MM.1S (cell line): Measurements from ENCODE around the gene ATE1.
"Not testable (repeated sequence)": the region's sequence is repeated elsewhere in the genome, so short reads cannot be mapped to it uniquely, and the experiment has no call there.

Experiments used
- DNase-seq: peaks from one replicate; pipeline ENCODE4 v3.0.0-alpha.2; 2015
- H2AFZ ChIP-seq: fragments of 300-600 bp; sonication (generic); 2 replicates; pipeline ENCODE4 v1.6.0; 2016; ENCODE audit warnings: antibody characterized with exemption, low read length
- H3F3A ChIP-seq: fragments of 300-600 bp; sonication (generic); 2 replicates; pipeline ENCODE4 v1.6.1; 2016; ENCODE audit warnings: mild to moderate bottlenecking, antibody characterized with exemption, low read length, moderate library complexity, mixed read lengths; ENCODE audit not compliant: insufficient read depth
- H3K27ac ChIP-seq: fragments of 300-600 bp; sonication (generic); 2 replicates; pipeline ENCODE4 v1.5.1; 2016; ENCODE audit warnings: mild to moderate bottlenecking, low read length
- H3K27me3 ChIP-seq: fragments of 300-600 bp; sonication (generic); replicated peaks from 2 replicates; pipeline ENCODE4 v1.6.0; 2016; ENCODE audit warnings: low read length; ENCODE audit not compliant: insufficient read depth
- H3K36me3 ChIP-seq: fragments of 300-600 bp; sonication (generic); replicated peaks from 2 replicates; pipeline ENCODE4 v1.6.1; 2016; ENCODE audit warnings: mild to moderate bottlenecking, low read length, mixed read lengths; ENCODE audit not compliant: insufficient read depth
- H3K4me1 ChIP-seq: fragments of 300-600 bp; sonication (generic); 2 replicates; pipeline ENCODE4 v1.6.1; 2016; ENCODE audit warnings: low read length, mixed read lengths
- H3K4me2 ChIP-seq: fragments of 300-600 bp; sonication (generic); 2 replicates; pipeline ENCODE4 v1.6.0; 2016; ENCODE audit warnings: low read depth, low read length
- H3K4me3 ChIP-seq: fragments of 300-600 bp; sonication (generic); 2 replicates; pipeline ENCODE4 v1.5.1; 2016; ENCODE audit warnings: low read length, mixed read lengths
- H3K79me2 ChIP-seq: fragments of 300-600 bp; sonication (generic); 2 replicates; pipeline ENCODE4 v1.6.1; 2016; ENCODE audit warnings: mixed run types, low read length, mixed read lengths
- H3K9ac ChIP-seq: fragments of 300-600 bp; sonication (generic); 2 replicates; pipeline ENCODE4 v1.6.1; 2016; ENCODE audit warnings: low read length, mixed read lengths
- H3K9me2 ChIP-seq: fragments of 300-600 bp; sonication (generic); replicated peaks from 2 replicates; pipeline ENCODE4 v1.6.1; 2016; ENCODE audit warnings: mild to moderate bottlenecking, low read length, mixed read lengths; ENCODE audit not compliant: insufficient read depth
- H3K9me3 ChIP-seq: fragments of 300-600 bp; sonication (generic); replicated peaks from 2 replicates; pipeline ENCODE4 v1.6.1; 2016; ENCODE audit warnings: mild to moderate bottlenecking, low read length, mixed read lengths; ENCODE audit not compliant: insufficient read depth
- H4K20me1 ChIP-seq: fragments of 300-600 bp; sonication (generic); 2 replicates; pipeline ENCODE4 v1.6.1; 2016; ENCODE audit warnings: mild to moderate bottlenecking, low read length, moderate library complexity, mixed read lengths; ENCODE audit not compliant: insufficient read depth
- CTCF ChIP-seq: fragments of 300-600 bp; sonication (generic); IDR thresholded peaks from 2 replicates; pipeline ENCODE4 v1.5.1; 2016; ENCODE audit warnings: antibody characterized with exemption, low read length, mixed read lengths
- EZH2 ChIP-seq: fragments of 300-600 bp; sonication (generic); optimal IDR thresholded peaks from 2 replicates; pipeline ENCODE3; 2017; ENCODE audit warnings: low read depth, mild to moderate bottlenecking, antibody characterized with exemption, low read length, mixed read lengths
- EZH2phosphoT487 ChIP-seq: fragments of 300-600 bp; sonication (generic); IDR thresholded peaks from 2 replicates; pipeline ENCODE4 v1.6.1; 2018; ENCODE audit warnings: antibody characterized with exemption, low read length

The ATE1 gene

GRCh38 chr10:121936295-121936694 is 8.5 kb upstream of the ATE1 start:
- Histone ChIP-seq H4K20me1 (no peaks in the 10 kb centered on the region), H3K27ac (no peak overlapping the region), H3K79me2 (no peaks in the 10 kb centered on the region), H3K9ac (no peak overlapping the region), H3F3A (no peaks in the 10 kb centered on the region), H3K9me3 (no peaks in the 10 kb centered on the region), H3K4me1 (no peaks in the 10 kb centered on the region), H2AFZ (no peak overlapping the region), H3K9me2 (no peaks in the 10 kb centered on the region), H3K27me3 (no peaks in the 10 kb centered on the region), H3K4me2 (no peak overlapping the region), H3K36me3 (no peaks in the 10 kb centered on the region), H3K4me3 (no peak overlapping the region)
- no peak for TF ChIP-seq CTCF
- no peak for TF ChIP-seq EZH2
- TF ChIP-seq EZH2phosphoT487, result no peak
- no peak for DNase-seq

- Histone ChIP-seq H4K20me1 (no peaks in the 10 kb centered on the region), H3K9me3 (no peaks in the 10 kb centered on the region), H3K27ac (no peak overlapping the region), H3K4me3 (no peak overlapping the region), H3K4me1 (no peaks in the 10 kb centered on the region), H2AFZ (no peak overlapping the region), H3K4me2 (no peak overlapping the region), H3K9ac (no peak overlapping the region), H3K9me2 (no peaks in the 10 kb centered on the region), H3F3A (no peaks in the 10 kb centered on the region), H3K79me2 (no peaks in the 10 kb centered on the region), H3K36me3 (no peaks in the 10 kb centered on the region), H3K27me3 (no peaks in the 10 kb centered on the region)
- TF ChIP-seq CTCF (no peak), EZH2 (no peak), EZH2phosphoT487 (no peak)
- DNase-seq, result no peak
Measured at GRCh38 chr10:121935702-121936101, 7.9 kb upstream of the ATE1 start.

- not testable (repeated sequence) for H3K9me2 ChIP-seq, DNase-seq, H2AFZ ChIP-seq, H3F3A ChIP-seq, H4K20me1 ChIP-seq, H3K4me2 ChIP-seq, H3K27me3 ChIP-seq, H3K4me3 ChIP-seq, H3K27ac ChIP-seq, H3K9ac ChIP-seq, H3K36me3 ChIP-seq, H3K4me1 ChIP-seq, H3K9me3 ChIP-seq
- H3K79me2 ChIP-seq, result peaks cover 30% of the 10 kb centered on the region
Measured at GRCh38 chr10:121930268-121931085, 2.6 kb upstream of the ATE1 start.

GRCh38 chr10:121929585-121930267 is 1.9 kb upstream of the ATE1 start:
- H3F3A ChIP-seq, H3K4me1 ChIP-seq, H3K4me2 ChIP-seq, H4K20me1 ChIP-seq, DNase-seq, H3K9me3 ChIP-seq, H3K27me3 ChIP-seq, H3K9me2 ChIP-seq, H3K36me3 ChIP-seq, H3K9ac ChIP-seq, H3K4me3 ChIP-seq, H2AFZ ChIP-seq, H3K27ac ChIP-seq: not testable (repeated sequence)
- peaks cover 34% of the 10 kb centered on the region for H3K79me2 ChIP-seq
